Measurements from ENCODE around the gene ABCC9. TPM values are rescaled to one million over a fixed set of nuclear protein-coding genes. Genes with fewer than 3 reads are reported as not detected.

The ABCC9 gene
- total and polyA plus RNA-seq, 12 donors = 8.7 to 128 (median 90.0) TPM

DNA sequence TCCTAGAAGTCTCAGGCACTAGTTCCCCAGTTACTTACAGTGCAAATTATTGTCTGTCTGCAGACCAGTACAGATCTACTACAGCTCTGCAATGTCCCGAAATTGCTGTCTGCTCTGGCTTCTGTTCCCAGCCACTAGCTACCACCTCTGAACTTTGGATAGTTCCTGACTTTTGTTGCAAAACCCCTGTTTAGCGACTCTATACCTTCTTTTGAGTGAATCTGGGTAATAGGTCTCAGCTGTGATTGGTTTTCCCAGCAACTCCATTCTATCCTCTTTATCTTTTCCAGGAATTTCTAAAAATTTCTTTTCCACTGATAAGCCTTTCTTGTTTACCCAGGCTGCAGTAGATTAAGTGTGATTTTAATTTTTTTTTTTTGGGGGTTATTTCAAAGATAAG, 183.5 kb downstream of the ABCC9 start:
- Histone ChIP-seq H3K27ac (no peak overlapping the region), H3K27me3 (no peaks in the 10 kb centered on the region), H3K4me3 (no peak overlapping the region), H3K4me1 (peaks cover 0 to 14% (median 0%) of the 10 kb centered on the region in 9 donors), H3K9me3 (no peaks in the 10 kb centered on the region), H3K36me3 (no peaks in the 10 kb centered on the region)
- intact Hi-C loops (cut with DNase I) = no loop called here
- no peak for ATAC-seq
- no peak for DNase-seq
- WGBS, 2 donors = 67 to 80% methylated on average over 2 of the region's 2 CpGs
- TF ChIP-seq, protein P1, sequence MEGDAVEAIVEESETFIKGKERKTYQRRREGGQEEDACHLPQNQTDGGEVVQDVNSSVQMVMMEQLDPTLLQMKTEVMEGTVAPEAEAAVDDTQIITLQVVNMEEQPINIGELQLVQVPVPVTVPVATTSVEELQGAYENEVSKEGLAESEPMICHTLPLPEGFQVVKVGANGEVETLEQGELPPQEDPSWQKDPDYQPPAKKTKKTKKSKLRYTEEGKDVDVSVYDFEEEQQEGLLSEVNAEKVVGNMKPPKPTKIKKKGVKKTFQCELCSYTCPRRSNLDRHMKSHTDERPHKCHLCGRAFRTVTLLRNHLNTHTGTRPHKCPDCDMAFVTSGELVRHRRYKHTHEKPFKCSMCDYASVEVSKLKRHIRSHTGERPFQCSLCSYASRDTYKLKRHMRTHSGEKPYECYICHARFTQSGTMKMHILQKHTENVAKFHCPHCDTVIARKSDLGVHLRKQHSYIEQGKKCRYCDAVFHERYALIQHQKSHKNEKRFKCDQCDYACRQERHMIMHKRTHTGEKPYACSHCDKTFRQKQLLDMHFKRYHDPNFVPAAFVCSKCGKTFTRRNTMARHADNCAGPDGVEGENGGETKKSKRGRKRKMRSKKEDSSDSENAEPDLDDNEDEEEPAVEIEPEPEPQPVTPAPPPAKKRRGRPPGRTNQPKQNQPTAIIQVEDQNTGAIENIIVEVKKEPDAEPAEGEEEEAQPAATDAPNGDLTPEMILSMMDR (IDR thresholded peaks at IDR 0.05) = no peak

DNA sequence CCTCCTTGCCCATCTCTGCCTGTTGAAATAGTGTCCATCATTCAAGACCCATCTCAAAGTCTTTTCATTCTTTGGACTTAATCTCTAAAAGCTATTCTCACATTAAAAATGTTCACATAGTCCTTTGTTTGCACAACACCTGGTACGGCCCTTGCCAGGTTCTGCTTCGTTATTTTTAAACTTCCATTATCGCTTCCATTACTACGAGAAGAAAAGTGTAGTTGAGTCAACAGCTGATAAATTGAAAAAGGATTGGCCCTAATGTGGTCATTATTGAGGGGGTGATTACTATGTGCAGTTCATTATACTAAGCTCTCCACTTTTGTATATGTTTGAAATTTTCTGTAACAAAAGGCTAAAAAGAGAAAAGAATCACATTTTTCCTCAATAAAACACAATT, 184.5 kb downstream of the ABCC9 start:
- Histone ChIP-seq H3K4me3 (no peak overlapping the region), H3K4me1 (peaks cover 0 to 10% (median 0%) of the 10 kb centered on the region in 9 donors), H3K27me3 (no peaks in the 10 kb centered on the region), H3K9me3 (no peaks in the 10 kb centered on the region), H3K36me3 (no peaks in the 10 kb centered on the region), H3K27ac (no peak overlapping the region)
- DNase-seq = no peak
- intact Hi-C loops (cut with DNase I) = no loop called here
- WGBS, 2 donors = 96 to 97% methylated on average over 4 of the region's 4 CpGs
- TF ChIP-seq, protein P1 (IDR thresholded peaks at IDR 0.05) = no peak
- ATAC-seq = no peak

DNA sequence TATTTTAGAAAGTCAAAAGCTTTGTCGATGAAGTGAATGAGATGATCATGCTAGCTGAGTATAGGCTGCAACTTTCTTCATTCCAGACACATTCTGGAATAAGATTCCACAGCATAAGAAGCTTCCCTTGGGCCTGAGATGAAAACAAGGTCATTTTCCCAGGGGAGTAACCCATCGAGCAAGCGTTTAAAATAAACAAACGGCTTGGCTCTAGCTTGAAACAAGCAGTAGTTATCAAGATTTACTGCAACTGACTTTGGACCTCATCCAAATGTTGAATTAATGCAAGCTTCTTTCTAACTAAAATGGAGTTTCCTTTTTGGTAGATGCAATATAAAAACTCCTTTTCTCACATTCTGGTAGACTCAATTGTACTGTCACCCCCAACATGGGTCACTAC, 189.7 kb downstream of the ABCC9 start:
- intact Hi-C loops (cut with DNase I) = no loop called here
- DNase-seq = peak in 1 of 2 donors; percentile 22
- Histone ChIP-seq H3K4me3 (no peak overlapping the region), H3K4me1 (peaks cover 0 to 10% (median 7%) of the 10 kb centered on the region in 9 donors), H3K36me3 (no peaks in the 10 kb centered on the region), H3K9me3 (no peaks in the 10 kb centered on the region), H3K27ac (peak overlapping the region in 3 of 10 donors; percentile 15 to 60 (median 54)), H3K27me3 (no peaks in the 10 kb centered on the region)
- TF ChIP-seq, protein P1 (IDR thresholded peaks at IDR 0.05) = no peak
- 15 to 32% methylated on average over 4 of the region's 4 CpGs for WGBS, 2 donors
- ATAC-seq = peak in 5 of 8 donors; percentile 44 to 83 (median 61)

Other genes starting within 250 kb of the ABCC9 start
- gene KCNJ8, start 166.7 kb downstream of the ABCC9 start, total RNA-seq = 100 to 1,000 TPM in 2 of 10 donors, 10 to 100 TPM in 8; 46.0 to 128 (median 54.8) TPM
- gene KCNJ8, start 166.7 kb downstream of the ABCC9 start, polyA plus RNA-seq = 10 to 100 TPM; 13.8 to 87.8 TPM
- gene CMAS, start 104.8 kb upstream of the ABCC9 start, total RNA-seq = 10 to 100 TPM; 28.0 to 39.6 (median 35.1) TPM
- gene CMAS, start 104.8 kb upstream of the ABCC9 start, polyA plus RNA-seq = 10 to 100 TPM; 18.1 to 41.2 TPM